ENCODE measurements around the gene PARN.

- TF ChIP-seq, protein P1, sequence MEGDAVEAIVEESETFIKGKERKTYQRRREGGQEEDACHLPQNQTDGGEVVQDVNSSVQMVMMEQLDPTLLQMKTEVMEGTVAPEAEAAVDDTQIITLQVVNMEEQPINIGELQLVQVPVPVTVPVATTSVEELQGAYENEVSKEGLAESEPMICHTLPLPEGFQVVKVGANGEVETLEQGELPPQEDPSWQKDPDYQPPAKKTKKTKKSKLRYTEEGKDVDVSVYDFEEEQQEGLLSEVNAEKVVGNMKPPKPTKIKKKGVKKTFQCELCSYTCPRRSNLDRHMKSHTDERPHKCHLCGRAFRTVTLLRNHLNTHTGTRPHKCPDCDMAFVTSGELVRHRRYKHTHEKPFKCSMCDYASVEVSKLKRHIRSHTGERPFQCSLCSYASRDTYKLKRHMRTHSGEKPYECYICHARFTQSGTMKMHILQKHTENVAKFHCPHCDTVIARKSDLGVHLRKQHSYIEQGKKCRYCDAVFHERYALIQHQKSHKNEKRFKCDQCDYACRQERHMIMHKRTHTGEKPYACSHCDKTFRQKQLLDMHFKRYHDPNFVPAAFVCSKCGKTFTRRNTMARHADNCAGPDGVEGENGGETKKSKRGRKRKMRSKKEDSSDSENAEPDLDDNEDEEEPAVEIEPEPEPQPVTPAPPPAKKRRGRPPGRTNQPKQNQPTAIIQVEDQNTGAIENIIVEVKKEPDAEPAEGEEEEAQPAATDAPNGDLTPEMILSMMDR (IDR thresholded peaks at IDR 0.05) = no peak
- TF ChIP-seq POLR2A (IDR thresholded peaks at IDR 0.05) = no peak
These were observed 171.5 kb downstream of the PARN start for GRCh38 chr16:14458576-14458975.
